Measurements from ENCODE around the gene KRT76. TPM values are rescaled to one million over a fixed set of nuclear protein-coding genes. Genes with fewer than 3 reads are reported as not detected.
A peak's percentile ranks its signal among the peaks of the same experiment; 100 is the strongest.

KRT76 gene
- total RNA-seq, 1 experiment from 2014 or later: not detected

DNA sequence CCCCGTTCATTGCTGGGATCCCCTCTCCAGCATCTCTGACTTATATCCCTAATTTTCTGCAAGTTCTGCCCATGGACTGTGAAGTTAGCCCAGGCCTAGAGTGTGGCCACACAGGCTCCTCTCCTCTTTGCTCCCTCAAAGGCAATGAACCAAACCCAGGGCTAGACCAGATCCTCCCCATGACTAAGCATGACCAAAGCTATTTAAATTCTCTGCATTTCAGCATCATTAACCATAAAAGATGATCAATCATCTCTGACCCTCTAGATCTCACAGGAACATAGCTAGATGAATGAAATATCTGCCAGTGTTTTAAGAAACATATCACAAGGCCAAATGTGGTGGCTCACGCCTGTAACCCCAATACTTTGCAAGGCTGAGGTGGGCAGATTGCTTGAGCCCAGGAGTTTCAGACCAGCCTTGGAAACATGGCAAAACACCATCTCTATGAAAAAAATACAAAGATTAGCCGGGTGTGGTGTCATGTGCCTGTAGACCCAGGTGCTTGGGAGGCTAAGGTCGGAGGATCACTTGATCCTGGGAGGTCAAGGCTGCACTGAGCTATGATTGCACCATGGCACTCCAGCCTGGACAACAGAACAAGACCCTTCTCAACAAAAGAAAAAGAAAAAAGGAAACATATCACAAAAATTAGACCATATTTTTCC, 21.0 kb upstream of the KRT76 start:
- H3K27me3 ChIP-seq (ENCODE audit: low read length): no peaks in the 10 kb centered on the region
- peak; percentile 35 for ATAC-seq
- peak overlapping the region; percentile 47 for H3K9ac ChIP-seq (ENCODE audit: low read length)
- ChIA-PET CTCF (no interaction called here), POLR2A (ENCODE audit: unreplicated experiment) (interaction anchor here (0.7 kb wide), 1 partner anchor 72 kb away, joined by 3 read pairs; no protein-coding TSS in a partner anchor)
- no peak overlapping the region for H3K4me3 ChIP-seq (ENCODE audit: low read length)
- no peaks in the 10 kb centered on the region for H3K79me2 ChIP-seq (ENCODE audit: low read length)
- peak; percentile 86 for DNase-seq
- no peaks in the 10 kb centered on the region for H3K9me2 ChIP-seq (replicated peaks; ENCODE audit: low read length)
- H3F3A ChIP-seq (ENCODE audit: low read length, unreplicated experiment): no peaks in the 10 kb centered on the region
- H3K36me3 ChIP-seq (ENCODE audit: low read depth, low read length): no peaks in the 10 kb centered on the region
- no TSS peak for BruUV-seq (replicated peaks)
- H2AFZ ChIP-seq (ENCODE audit: low read length): no peak overlapping the region
- peak overlapping the region; percentile 51 for H3K4me2 ChIP-seq (ENCODE audit: low read length)
- TF ChIP-seq, protein P1, sequence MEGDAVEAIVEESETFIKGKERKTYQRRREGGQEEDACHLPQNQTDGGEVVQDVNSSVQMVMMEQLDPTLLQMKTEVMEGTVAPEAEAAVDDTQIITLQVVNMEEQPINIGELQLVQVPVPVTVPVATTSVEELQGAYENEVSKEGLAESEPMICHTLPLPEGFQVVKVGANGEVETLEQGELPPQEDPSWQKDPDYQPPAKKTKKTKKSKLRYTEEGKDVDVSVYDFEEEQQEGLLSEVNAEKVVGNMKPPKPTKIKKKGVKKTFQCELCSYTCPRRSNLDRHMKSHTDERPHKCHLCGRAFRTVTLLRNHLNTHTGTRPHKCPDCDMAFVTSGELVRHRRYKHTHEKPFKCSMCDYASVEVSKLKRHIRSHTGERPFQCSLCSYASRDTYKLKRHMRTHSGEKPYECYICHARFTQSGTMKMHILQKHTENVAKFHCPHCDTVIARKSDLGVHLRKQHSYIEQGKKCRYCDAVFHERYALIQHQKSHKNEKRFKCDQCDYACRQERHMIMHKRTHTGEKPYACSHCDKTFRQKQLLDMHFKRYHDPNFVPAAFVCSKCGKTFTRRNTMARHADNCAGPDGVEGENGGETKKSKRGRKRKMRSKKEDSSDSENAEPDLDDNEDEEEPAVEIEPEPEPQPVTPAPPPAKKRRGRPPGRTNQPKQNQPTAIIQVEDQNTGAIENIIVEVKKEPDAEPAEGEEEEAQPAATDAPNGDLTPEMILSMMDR (conservative IDR thresholded peaks at IDR 0.05; ENCODE audit: low read depth, low read length): no peak
- TF ChIP-seq EZH2 (IDR thresholded peaks at IDR 0.05; ENCODE audit: low read length, unreplicated experiment): no peak
- TF ChIP-seq EZH2phosphoT487 (IDR thresholded peaks at IDR 0.05; ENCODE audit: borderline replicate concordance, low read length): no peak
- intact Hi-C loops (cut with micrococcal nuclease): no loop called here
- peaks cover 69% of the 10 kb centered on the region for H3K4me1 ChIP-seq (ENCODE audit: insufficient read depth, low read length)
- H3K9me3 ChIP-seq (ENCODE audit: low read length): no peaks in the 10 kb centered on the region
- peak overlapping the region; percentile 89 for H3K27ac ChIP-seq (ENCODE audit: low read length)
- H4K20me1 ChIP-seq (ENCODE audit: low read length): no peaks in the 10 kb centered on the region

DNA sequence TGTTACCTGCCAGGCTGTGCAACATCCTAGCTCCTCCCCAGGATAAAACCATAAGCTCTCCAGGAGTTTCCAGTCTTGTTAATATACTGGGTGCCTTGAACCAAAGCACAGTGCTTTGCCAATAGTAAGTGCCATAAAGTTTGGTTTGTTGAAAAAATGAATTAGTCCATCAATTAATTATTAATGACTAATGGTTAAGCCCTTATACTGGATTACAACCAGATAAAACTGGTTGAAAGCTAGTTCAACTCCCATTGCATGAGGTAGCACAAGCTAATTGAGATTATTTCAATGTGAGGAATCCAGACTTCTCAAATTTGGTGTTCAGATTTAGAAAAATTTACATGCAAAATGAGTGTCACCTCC, 20.4 kb upstream of the KRT76 start:
- no peak overlapping the region for H2AFZ ChIP-seq (ENCODE audit: low read length)
- no peaks in the 10 kb centered on the region for H3F3A ChIP-seq (ENCODE audit: low read length, unreplicated experiment)
- peak overlapping the region; percentile 29 for H3K4me2 ChIP-seq (ENCODE audit: low read length)
- peak overlapping the region; percentile 22; the same call in 1 of the 2 replicates for H3K9ac ChIP-seq (ENCODE audit: low read length)
- no peaks in the 10 kb centered on the region for H3K9me3 ChIP-seq (ENCODE audit: low read length)
- intact Hi-C loops (cut with micrococcal nuclease): no loop called here
- no peaks in the 10 kb centered on the region for H3K79me2 ChIP-seq (ENCODE audit: low read length)
- TF ChIP-seq EZH2phosphoT487 (IDR thresholded peaks at IDR 0.05; ENCODE audit: borderline replicate concordance, low read length): no peak
- no peak for TF ChIP-seq EZH2 (IDR thresholded peaks at IDR 0.05; ENCODE audit: low read length, unreplicated experiment)
- TF ChIP-seq, protein P1 (conservative IDR thresholded peaks at IDR 0.05; ENCODE audit: low read depth, low read length): no peak
- no TSS peak for BruUV-seq (replicated peaks)
- ChIA-PET CTCF (no interaction called here), POLR2A (ENCODE audit: unreplicated experiment) (interaction anchor here (0.7 kb wide), 1 partner anchor 72 kb away, joined by 3 read pairs; no protein-coding TSS in a partner anchor)
- peak overlapping the region; percentile 89 for H3K27ac ChIP-seq (ENCODE audit: low read length)
- no peaks in the 10 kb centered on the region for H3K36me3 ChIP-seq (ENCODE audit: low read depth, low read length)
- ATAC-seq (no peak), DNase-seq (no peak)
- no peaks in the 10 kb centered on the region for H4K20me1 ChIP-seq (ENCODE audit: low read length)
- H3K4me1 ChIP-seq (ENCODE audit: insufficient read depth, low read length): peaks cover 69% of the 10 kb centered on the region
- H3K27me3 ChIP-seq (ENCODE audit: low read length): no peaks in the 10 kb centered on the region
- H3K9me2 ChIP-seq (replicated peaks; ENCODE audit: low read length): no peaks in the 10 kb centered on the region
- H3K4me3 ChIP-seq (ENCODE audit: low read length): no peak overlapping the region

DNA sequence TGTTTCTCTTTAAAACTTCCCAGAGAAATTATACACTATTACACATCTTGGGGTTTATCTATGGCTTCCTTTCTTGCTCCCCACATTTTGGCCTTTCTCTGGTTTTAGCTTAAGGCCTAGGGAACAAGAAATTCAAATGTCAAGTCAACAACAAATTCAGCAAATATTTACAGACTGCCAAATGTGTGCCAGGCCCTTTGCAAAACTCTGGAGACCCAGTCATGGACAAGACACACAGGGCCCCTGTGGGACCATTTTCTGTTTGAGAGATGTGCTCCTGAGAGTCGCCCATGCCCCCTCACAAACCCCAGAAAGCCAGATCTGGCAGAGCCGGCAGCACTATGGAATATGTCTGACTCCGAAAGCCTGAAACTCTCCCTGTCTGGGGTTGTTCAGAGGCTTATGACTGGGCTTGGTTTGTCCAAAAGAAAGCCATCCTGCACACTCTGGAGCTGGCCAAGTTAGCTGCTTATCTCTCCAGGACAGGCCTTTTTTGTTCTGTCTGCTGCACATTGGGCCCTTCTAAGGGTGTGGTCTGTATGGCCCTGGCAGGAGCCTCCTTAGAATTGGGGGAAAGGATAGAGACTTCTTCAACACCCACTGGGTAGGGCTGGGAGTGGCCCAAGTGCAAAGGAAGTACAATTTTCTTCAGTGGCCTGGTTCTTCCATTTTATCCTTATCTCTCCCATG, 19.8 kb upstream of the KRT76 start:
- Histone ChIP-seq H3K4me2 (ENCODE audit: low read length) (peak overlapping the region; percentile 29; the same call in 1 of the 2 replicates), H2AFZ (ENCODE audit: low read length) (no peak overlapping the region), H3K9me2 (replicated peaks; ENCODE audit: low read length) (no peaks in the 10 kb centered on the region), H4K20me1 (ENCODE audit: low read length) (no peaks in the 10 kb centered on the region), H3F3A (ENCODE audit: low read length, unreplicated experiment) (no peaks in the 10 kb centered on the region), H3K27ac (ENCODE audit: low read length) (peak overlapping the region; percentile 89), H3K9ac (ENCODE audit: low read length) (peak overlapping the region; percentile 22; the same call in 1 of the 2 replicates), H3K27me3 (ENCODE audit: low read length) (no peaks in the 10 kb centered on the region), H3K4me1 (ENCODE audit: insufficient read depth, low read length) (peaks cover 69% of the 10 kb centered on the region), H3K4me3 (ENCODE audit: low read length) (no peak overlapping the region), H3K79me2 (ENCODE audit: low read length) (no peaks in the 10 kb centered on the region), H3K9me3 (ENCODE audit: low read length) (no peaks in the 10 kb centered on the region), H3K36me3 (ENCODE audit: low read depth, low read length) (no peaks in the 10 kb centered on the region)
- DNase-seq: peak; percentile 45
- TF ChIP-seq EZH2phosphoT487 (IDR thresholded peaks at IDR 0.05; ENCODE audit: borderline replicate concordance, low read length) (no peak), EZH2 (IDR thresholded peaks at IDR 0.05; ENCODE audit: low read length, unreplicated experiment) (no peak)
- TF ChIP-seq, protein P1 (conservative IDR thresholded peaks at IDR 0.05; ENCODE audit: low read depth, low read length): no peak
- ChIA-PET POLR2A (ENCODE audit: unreplicated experiment) (no interaction called here), CTCF (no interaction called here)
- intact Hi-C loops (cut with micrococcal nuclease): no loop called here
- BruUV-seq (replicated peaks): no TSS peak
- ATAC-seq: no peak

Measured in PC-3 (cell line).